ENCODE data around the gene KCNF1. TPM values are rescaled to one million over a fixed set of nuclear protein-coding genes. Genes with fewer than 3 reads are reported as not detected.

Gene KCNF1
- total RNA-seq, 2 experiments from 2014 or later = not detected

DNA sequence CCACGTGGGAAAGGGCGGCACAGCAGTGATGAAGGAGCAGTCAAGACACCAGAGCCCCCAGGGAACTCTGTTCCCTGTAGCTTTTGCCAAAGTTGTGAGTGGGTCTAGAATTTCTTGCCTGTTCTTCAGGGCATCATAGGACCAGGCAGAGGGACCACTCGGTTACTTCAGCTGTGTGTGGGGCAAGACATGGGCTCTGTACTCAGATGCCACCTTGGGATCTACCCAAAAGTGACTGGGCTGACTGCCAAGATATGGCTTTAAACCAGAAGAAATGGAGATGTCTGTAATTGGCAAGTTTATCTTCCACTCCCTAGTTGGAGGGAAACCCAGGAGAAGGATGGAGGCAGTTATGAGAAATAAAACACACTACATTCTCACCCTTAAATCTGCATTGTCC is 29.6 kb downstream of the KCNF1 start:
- intact Hi-C loops (cut with micrococcal nuclease; ENCODE audit: unreplicated experiment) = no loop called here
- Histone ChIP-seq H3K36me3 (ENCODE audit: insufficient read depth, low read length) (no peaks in the 10 kb centered on the region), H2AFZ (ENCODE audit: low read length) (no peak overlapping the region), H3K9me2 (ENCODE audit: insufficient read depth, low read length) (no peaks in the 10 kb centered on the region), H4K20me1 (ENCODE audit: insufficient read depth, low read length) (no peaks in the 10 kb centered on the region), H3K79me2 (ENCODE audit: insufficient read depth, low read depth, low read length) (no peaks in the 10 kb centered on the region), H3K4me1 (ENCODE audit: insufficient read depth, low read length, poor library complexity, severe bottlenecking) (peaks cover 7% of the 10 kb centered on the region), H3K4me2 (ENCODE audit: low read length) (no peak overlapping the region), H3K4me3 (ENCODE audit: low read depth, low read length, poor library complexity, severe bottlenecking) (no peak overlapping the region), H3K27ac (ENCODE audit: low read depth, low read length, poor library complexity, severe bottlenecking) (no peak overlapping the region), H3K9me3 (ENCODE audit: low read length) (no peaks in the 10 kb centered on the region)
- TF ChIP-seq, protein P1, sequence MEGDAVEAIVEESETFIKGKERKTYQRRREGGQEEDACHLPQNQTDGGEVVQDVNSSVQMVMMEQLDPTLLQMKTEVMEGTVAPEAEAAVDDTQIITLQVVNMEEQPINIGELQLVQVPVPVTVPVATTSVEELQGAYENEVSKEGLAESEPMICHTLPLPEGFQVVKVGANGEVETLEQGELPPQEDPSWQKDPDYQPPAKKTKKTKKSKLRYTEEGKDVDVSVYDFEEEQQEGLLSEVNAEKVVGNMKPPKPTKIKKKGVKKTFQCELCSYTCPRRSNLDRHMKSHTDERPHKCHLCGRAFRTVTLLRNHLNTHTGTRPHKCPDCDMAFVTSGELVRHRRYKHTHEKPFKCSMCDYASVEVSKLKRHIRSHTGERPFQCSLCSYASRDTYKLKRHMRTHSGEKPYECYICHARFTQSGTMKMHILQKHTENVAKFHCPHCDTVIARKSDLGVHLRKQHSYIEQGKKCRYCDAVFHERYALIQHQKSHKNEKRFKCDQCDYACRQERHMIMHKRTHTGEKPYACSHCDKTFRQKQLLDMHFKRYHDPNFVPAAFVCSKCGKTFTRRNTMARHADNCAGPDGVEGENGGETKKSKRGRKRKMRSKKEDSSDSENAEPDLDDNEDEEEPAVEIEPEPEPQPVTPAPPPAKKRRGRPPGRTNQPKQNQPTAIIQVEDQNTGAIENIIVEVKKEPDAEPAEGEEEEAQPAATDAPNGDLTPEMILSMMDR (conservative IDR thresholded peaks at IDR 0.05; ENCODE audit: low read length) = no peak
- TF ChIP-seq EZH2phosphoT487 (IDR thresholded peaks at IDR 0.05; ENCODE audit: borderline replicate concordance, low read depth, low read length) = no peak
- ChIA-PET POLR2A (no interaction called here), CTCF (ENCODE audit: unreplicated experiment) (no interaction called here)
- BruUV-seq (replicated peaks) = no TSS peak
- DNase-seq (ENCODE audit: low spot score) = no peak

GRCh38 chr2:10944799-10945198 is 33.1 kb downstream of the KCNF1 start:
- POLR2A ChIA-PET = no interaction called here

GRCh38 chr2:10946394-10946793 is 34.7 kb downstream of the KCNF1 start:
- Histone ChIP-seq H3K36me3 (ENCODE audit: insufficient read depth, low read length) (no peaks in the 10 kb centered on the region), H3K4me2 (ENCODE audit: low read length) (no peak overlapping the region), H4K20me1 (ENCODE audit: insufficient read depth, low read length) (no peaks in the 10 kb centered on the region), H3K27ac (ENCODE audit: low read depth, low read length, poor library complexity, severe bottlenecking) (no peak overlapping the region), H3K9me3 (ENCODE audit: low read length) (no peaks in the 10 kb centered on the region), H3K9me2 (ENCODE audit: insufficient read depth, low read length) (no peaks in the 10 kb centered on the region), H3K4me3 (ENCODE audit: low read depth, low read length, poor library complexity, severe bottlenecking) (no peak overlapping the region), H2AFZ (ENCODE audit: low read length) (no peak overlapping the region), H3K4me1 (ENCODE audit: insufficient read depth, low read length, poor library complexity, severe bottlenecking) (no peaks in the 10 kb centered on the region), H3K79me2 (ENCODE audit: insufficient read depth, low read depth, low read length) (no peaks in the 10 kb centered on the region)
- no peak for DNase-seq (ENCODE audit: low spot score)
- TF ChIP-seq EZH2phosphoT487 (IDR thresholded peaks at IDR 0.05; ENCODE audit: borderline replicate concordance, low read depth, low read length) = no peak
- TF ChIP-seq, protein P1 (conservative IDR thresholded peaks at IDR 0.05; ENCODE audit: low read length) = no peak
- intact Hi-C loops (cut with micrococcal nuclease; ENCODE audit: unreplicated experiment) = no loop called here
- ChIA-PET POLR2A (no interaction called here), CTCF (ENCODE audit: unreplicated experiment) (no interaction called here)
- BruUV-seq (replicated peaks) = no TSS peak

More at GRCh38 chr2:10944799-10945198, 33.1 kb downstream of the KCNF1 start:
- no peak overlapping the region for H3K27ac ChIP-seq (ENCODE audit: low read depth, low read length, poor library complexity, severe bottlenecking)
- no TSS peak for BruUV-seq (replicated peaks)
- intact Hi-C loops (cut with micrococcal nuclease; ENCODE audit: unreplicated experiment) = no loop called here
- no peak overlapping the region for H2AFZ ChIP-seq (ENCODE audit: low read length)
- no peak overlapping the region for H3K4me3 ChIP-seq (ENCODE audit: low read depth, low read length, poor library complexity, severe bottlenecking)
- no peaks in the 10 kb centered on the region for H3K4me1 ChIP-seq (ENCODE audit: insufficient read depth, low read length, poor library complexity, severe bottlenecking)
- no peaks in the 10 kb centered on the region for H3K36me3 ChIP-seq (ENCODE audit: insufficient read depth, low read length)
- no peak for DNase-seq (ENCODE audit: low spot score)
- CTCF ChIA-PET (ENCODE audit: unreplicated experiment) = no interaction called here
- no peaks in the 10 kb centered on the region for H4K20me1 ChIP-seq (ENCODE audit: insufficient read depth, low read length)
- H3K79me2 ChIP-seq (ENCODE audit: insufficient read depth, low read depth, low read length) = no peaks in the 10 kb centered on the region
- no peak overlapping the region for H3K4me2 ChIP-seq (ENCODE audit: low read length)
- no peaks in the 10 kb centered on the region for H3K9me3 ChIP-seq (ENCODE audit: low read length)
- H3K9me2 ChIP-seq (ENCODE audit: insufficient read depth, low read length) = no peaks in the 10 kb centered on the region
- TF ChIP-seq, protein P1 (conservative IDR thresholded peaks at IDR 0.05; ENCODE audit: low read length) = no peak
- no peak for TF ChIP-seq EZH2phosphoT487 (IDR thresholded peaks at IDR 0.05; ENCODE audit: borderline replicate concordance, low read depth, low read length)

All from OCI-LY7 (cell line).